ENCODE data around the gene BICD1.

The BICD1 gene

GRCh38 chr12:32402170-32402569 is 295.5 kb downstream of the BICD1 start:
- no peak for DNase-seq (ENCODE audit: low read depth)

GRCh38 chr12:32402946-32403345 is 296.3 kb downstream of the BICD1 start:
- no peak for DNase-seq (ENCODE audit: low read depth)

GRCh38 chr12:32407795-32408194 is 301.1 kb downstream of the BICD1 start:
- DNase-seq (ENCODE audit: low read depth), result no peak

- no peak for DNase-seq (ENCODE audit: low read depth)
These were observed 306.8 kb downstream of the BICD1 start for GRCh38 chr12:32413412-32413811.

GRCh38 chr12:32418221-32418620 is 311.6 kb downstream of the BICD1 start:
- DNase-seq (ENCODE audit: low read depth), result no peak

- no peak for DNase-seq (ENCODE audit: low read depth)
These were observed 312.4 kb downstream of the BICD1 start for GRCh38 chr12:32418903-32419519.

GRCh38 chr12:32419520-32419960 is 312.9 kb downstream of the BICD1 start:
- no peak for DNase-seq (ENCODE audit: low read depth)

- no peak for DNase-seq (ENCODE audit: low read depth)
These were observed 313.7 kb downstream of the BICD1 start for GRCh38 chr12:32420356-32420755.

- no peak for DNase-seq (ENCODE audit: low read depth)
These were observed 316.9 kb downstream of the BICD1 start for GRCh38 chr12:32423559-32423958.

- no peak for DNase-seq (ENCODE audit: low read depth)
These were observed 324.4 kb downstream of the BICD1 start for GRCh38 chr12:32431025-32431424.

All from T follicular helper cell (primary cell).